Glutamatergic neuron (in vitro differentiated cells): ENCODE measurements around the gene NFXL1. TPM values are rescaled to one million over a fixed set of nuclear protein-coding genes. Genes with fewer than 3 reads are reported as not detected.

Source experiments
- DNase-seq: peaks from one replicate; pipeline ENCODE4 v3.0.0; 2022
- H3K27ac Mint-ChIP-seq: one replicate; pipeline ENCODE4 v1.8.0; 2020; ENCODE audit warnings: mild to moderate bottlenecking, mixed read lengths, inconsistent platforms; ENCODE audit not compliant: unreplicated experiment
- H3K27me3 Mint-ChIP-seq: one replicate; pipeline ENCODE4 v1.8.0; 2020; ENCODE audit warnings: mild to moderate bottlenecking, moderate library complexity, mixed read lengths, inconsistent platforms; ENCODE audit not compliant: unreplicated experiment
- H3K36me3 Mint-ChIP-seq: one replicate; pipeline ENCODE4 v1.8.0; 2020; ENCODE audit warnings: mild to moderate bottlenecking, mixed read lengths, inconsistent platforms; ENCODE audit not compliant: unreplicated experiment
- H3K4me1 Mint-ChIP-seq: one replicate; pipeline ENCODE4 v1.8.0; 2020; ENCODE audit warnings: mild to moderate bottlenecking, low read depth, mixed read lengths, inconsistent platforms; ENCODE audit not compliant: unreplicated experiment
- H3K4me3 Mint-ChIP-seq: one replicate; pipeline ENCODE4 v1.8.0; 2020; ENCODE audit warnings: mild to moderate bottlenecking, mixed read lengths, inconsistent platforms; ENCODE audit not compliant: unreplicated experiment
- H3K9me3 Mint-ChIP-seq: one replicate; pipeline ENCODE4 v1.8.0; 2020; ENCODE audit warnings: mild to moderate bottlenecking, moderate library complexity, mixed read lengths, inconsistent platforms; ENCODE audit not compliant: unreplicated experiment
- total RNA-seq: library from RNA; stranded (reverse); fragmentation: NEBNext Ultra II Directional; extraction: Animal tissue kit (Norgen Biotek cat#: 25700); gene quantifications from one replicate; pipeline ENCODE4 v1.2.1, GENCODE V29; 2021; ENCODE audit not compliant: unreplicated experiment
- TF ChIP-seq, protein P1 (sequence below): fragments of 200-600 bp; sonication (generic); IDR thresholded peaks from one replicate; pipeline ENCODE4 v1.5.0; 2021; ENCODE audit not compliant: partially characterized antibody, unreplicated experiment

The NFXL1 gene
- total RNA-seq, 1 donor from 2014 or later = 20.2 TPM

DNA sequence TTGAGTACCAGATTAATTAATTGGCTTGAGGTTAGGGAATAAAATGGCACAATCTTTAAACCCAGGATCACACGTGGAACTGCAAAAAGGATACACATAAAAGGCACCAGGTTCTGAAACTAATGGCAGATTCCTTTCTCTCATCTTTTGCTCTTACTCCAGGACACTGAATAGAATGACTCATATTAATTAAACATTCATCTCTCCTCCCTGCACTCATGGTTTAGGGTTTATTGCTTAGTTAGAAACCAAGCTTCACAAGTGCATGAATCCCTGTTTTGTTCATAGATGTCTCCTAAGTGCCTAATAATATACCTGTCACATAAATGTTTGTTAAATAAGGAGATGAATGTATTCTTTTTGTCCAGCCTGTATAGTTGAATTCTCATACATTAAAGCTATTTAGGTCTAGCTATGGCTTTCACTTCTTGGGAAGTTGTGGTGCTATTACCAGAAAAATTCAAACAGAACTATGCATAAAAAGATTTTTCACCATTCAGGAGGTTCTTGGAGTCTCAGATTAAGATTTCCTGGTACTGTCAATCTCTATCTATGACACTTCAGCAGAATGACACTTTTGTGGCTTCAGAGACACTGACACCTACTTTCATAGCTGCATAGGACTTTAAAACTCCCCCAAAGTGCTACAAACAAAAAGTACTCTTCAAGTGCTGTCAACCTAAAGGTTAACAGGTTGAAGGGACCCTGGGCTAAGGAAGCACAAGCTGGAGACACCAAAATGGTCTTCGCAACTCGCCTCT, 83.9 kb downstream of the NFXL1 start:
- Mint-ChIP-seq H3K27ac (no peak overlapping the region), H3K36me3 (peaks cover 19% of the 10 kb centered on the region), H3K27me3 (no peaks in the 10 kb centered on the region), H3K9me3 (no peaks in the 10 kb centered on the region), H3K4me3 (no peak overlapping the region), H3K4me1 (no peaks in the 10 kb centered on the region)
- DNase-seq = no peak
- TF ChIP-seq, protein P1, sequence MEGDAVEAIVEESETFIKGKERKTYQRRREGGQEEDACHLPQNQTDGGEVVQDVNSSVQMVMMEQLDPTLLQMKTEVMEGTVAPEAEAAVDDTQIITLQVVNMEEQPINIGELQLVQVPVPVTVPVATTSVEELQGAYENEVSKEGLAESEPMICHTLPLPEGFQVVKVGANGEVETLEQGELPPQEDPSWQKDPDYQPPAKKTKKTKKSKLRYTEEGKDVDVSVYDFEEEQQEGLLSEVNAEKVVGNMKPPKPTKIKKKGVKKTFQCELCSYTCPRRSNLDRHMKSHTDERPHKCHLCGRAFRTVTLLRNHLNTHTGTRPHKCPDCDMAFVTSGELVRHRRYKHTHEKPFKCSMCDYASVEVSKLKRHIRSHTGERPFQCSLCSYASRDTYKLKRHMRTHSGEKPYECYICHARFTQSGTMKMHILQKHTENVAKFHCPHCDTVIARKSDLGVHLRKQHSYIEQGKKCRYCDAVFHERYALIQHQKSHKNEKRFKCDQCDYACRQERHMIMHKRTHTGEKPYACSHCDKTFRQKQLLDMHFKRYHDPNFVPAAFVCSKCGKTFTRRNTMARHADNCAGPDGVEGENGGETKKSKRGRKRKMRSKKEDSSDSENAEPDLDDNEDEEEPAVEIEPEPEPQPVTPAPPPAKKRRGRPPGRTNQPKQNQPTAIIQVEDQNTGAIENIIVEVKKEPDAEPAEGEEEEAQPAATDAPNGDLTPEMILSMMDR = no peak

DNA sequence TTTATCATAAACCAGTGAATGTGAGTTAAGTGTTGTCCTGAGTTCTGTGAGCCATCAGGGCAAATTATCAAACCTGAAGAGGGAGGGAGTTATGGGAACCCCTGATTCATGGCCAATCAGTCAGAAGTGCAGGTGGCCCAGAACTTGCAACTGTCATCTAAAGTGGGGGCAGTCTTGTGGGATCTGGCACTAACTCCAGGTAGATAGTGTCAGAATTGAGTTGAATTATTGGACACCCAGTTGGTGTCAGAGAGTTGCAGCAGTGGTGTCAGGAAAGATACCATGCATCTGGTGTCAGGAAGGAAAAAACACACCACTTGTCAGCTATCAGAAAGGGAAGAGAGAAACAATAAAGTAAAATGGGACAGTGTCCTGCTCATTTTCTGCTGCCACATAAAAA, 84.9 kb downstream of the NFXL1 start:
- H3K27me3 Mint-ChIP-seq = no peaks in the 10 kb centered on the region
- H3K4me3 Mint-ChIP-seq = no peak overlapping the region
- no peak for DNase-seq
- peaks cover 19% of the 10 kb centered on the region for H3K36me3 Mint-ChIP-seq
- TF ChIP-seq, protein P1 = no peak
- no peak overlapping the region for H3K27ac Mint-ChIP-seq
- no peaks in the 10 kb centered on the region for H3K4me1 Mint-ChIP-seq
- H3K9me3 Mint-ChIP-seq = peaks cover 1% of the 10 kb centered on the region

DNA sequence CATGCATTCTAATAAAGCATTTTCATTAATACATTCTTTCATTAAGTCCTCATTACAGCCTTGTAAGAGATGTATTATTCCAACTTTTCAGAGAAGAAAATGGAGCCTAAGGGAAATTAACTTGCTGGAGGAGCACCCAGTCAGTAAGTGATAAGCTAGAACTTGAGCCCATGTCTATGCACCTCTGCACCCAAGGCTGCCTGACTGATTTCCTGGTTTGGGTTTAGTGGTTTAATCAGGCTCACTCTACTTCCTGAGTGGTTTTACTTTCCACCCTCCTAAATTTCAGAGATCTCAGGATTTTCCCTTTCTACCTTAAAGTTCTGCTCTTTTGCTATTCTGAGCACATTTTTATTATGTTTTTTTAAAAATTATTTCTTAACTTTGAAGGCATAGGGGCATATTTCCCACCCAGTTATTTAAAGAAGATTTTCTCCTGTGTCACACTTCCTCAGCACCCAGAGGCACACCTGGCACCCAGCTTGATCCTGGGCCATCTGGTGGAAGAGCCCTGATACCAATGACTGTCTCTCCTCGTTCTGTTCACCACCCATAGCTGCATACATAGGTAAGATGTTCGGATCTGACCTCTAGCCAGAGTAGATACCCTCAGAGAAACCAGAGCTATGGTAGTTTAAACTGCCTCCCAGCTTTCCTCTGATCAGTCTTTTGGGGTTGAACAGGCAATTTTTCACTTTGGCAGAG, 86.9 kb downstream of the NFXL1 start:
- Mint-ChIP-seq H3K36me3 (peaks cover 7% of the 10 kb centered on the region), H3K4me1 (no peaks in the 10 kb centered on the region), H3K27ac (no peak overlapping the region), H3K9me3 (peaks cover 1% of the 10 kb centered on the region), H3K4me3 (no peak overlapping the region), H3K27me3 (peaks cover 2% of the 10 kb centered on the region)
- TF ChIP-seq, protein P1 = no peak
- DNase-seq = no peak

DNA sequence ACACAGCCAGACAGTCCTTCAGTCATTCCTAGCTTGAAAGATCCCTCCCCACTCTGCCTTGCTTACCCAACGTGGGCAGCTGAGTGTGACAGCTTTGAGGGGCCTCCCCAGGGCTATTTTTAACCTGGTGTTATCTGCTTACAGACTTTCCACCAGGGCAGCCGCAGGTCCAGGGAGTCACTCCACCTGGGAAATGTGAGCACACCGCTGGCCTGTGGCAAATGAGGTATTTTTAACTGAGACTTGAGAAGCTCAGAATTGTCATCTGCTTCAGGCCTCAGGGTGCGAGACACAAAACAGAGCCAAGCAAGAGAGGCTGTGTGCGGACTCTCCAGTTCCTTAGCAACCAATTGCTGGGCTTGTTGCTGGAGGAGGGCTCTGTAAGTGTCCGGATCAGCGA, 89.5 kb downstream of the NFXL1 start:
- no peak overlapping the region for H3K27ac Mint-ChIP-seq
- no peaks in the 10 kb centered on the region for H3K36me3 Mint-ChIP-seq
- no peak for DNase-seq
- TF ChIP-seq, protein P1 = no peak
- peaks cover 1% of the 10 kb centered on the region for H3K9me3 Mint-ChIP-seq
- peaks cover 2% of the 10 kb centered on the region for H3K27me3 Mint-ChIP-seq
- no peak overlapping the region for H3K4me3 Mint-ChIP-seq
- no peaks in the 10 kb centered on the region for H3K4me1 Mint-ChIP-seq

DNA sequence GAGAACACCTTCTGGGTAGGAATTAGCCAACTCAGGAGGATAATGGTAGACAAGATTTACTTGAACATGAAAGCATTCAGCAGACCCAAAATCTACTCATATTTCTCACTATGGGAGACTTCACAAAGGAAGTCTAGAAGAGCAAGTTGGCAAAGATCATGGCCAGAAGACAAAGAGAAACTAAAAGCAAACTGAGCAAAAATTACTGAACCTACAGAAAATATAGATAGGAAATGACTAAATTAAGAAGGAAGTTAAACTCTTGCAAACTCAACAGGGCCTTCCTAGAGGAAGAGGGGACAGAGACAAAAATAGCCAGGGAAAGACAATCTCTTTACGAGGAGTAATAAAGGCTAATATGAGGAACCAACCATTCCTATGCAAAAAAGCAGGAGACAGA, 95.2 kb downstream of the NFXL1 start:
- H3K4me1 Mint-ChIP-seq = no peaks in the 10 kb centered on the region
- H3K27me3 Mint-ChIP-seq = peaks cover 2% of the 10 kb centered on the region
- no peaks in the 10 kb centered on the region for H3K36me3 Mint-ChIP-seq
- H3K4me3 Mint-ChIP-seq = no peak overlapping the region
- H3K27ac Mint-ChIP-seq = no peak overlapping the region
- no peaks in the 10 kb centered on the region for H3K9me3 Mint-ChIP-seq
- TF ChIP-seq, protein P1 = no peak
- no peak for DNase-seq
